ENCODE results near the gene GREB1.

The GREB1 gene

DNA sequence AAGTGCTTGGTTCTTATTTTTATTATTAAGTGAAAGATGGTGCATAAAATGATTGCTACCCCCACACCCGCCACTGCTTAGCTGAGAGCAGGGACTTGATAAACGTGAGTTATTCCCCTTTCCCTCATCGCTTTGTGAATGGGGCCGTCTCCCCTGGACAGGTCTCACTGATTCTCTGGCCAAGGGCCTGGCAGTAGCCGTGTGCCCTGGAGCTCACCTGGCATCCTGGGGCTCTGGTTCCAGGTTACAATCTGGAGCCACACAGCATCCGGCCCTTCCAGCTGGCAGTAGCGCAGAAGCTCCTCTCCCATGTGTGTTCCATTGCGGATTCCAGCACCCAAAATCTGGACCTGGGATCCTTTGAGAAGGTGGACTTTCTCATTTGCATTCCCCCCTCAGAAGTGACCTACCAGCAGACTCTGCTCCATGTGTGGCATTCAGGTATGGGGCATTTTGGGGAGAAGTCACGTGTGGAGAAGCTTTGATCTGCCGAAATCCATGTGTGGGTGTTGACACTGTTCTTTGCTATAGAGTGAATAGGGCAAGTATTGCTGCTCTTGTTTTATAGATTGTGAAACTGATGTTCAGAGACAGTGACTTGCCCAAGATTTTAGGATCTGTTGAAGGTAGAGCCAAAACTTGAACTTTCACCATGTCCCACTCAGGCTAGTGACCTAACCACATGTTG is 63.8 kb downstream of the GREB1 start:
- Histone ChIP-seq H3K27ac (no peak overlapping the region), H3K79me2 (no peaks in the 10 kb centered on the region), H3K36me3 (ENCODE audit: control insufficient read depth, insufficient read depth, low read length) (no peaks in the 10 kb centered on the region), H3K4me3 (ENCODE audit: low read depth, low read length) (no peak overlapping the region), H3K27me3 (ENCODE audit: control insufficient read depth, insufficient read depth, low read length) (no peaks in the 10 kb centered on the region), H3K9ac (no peak overlapping the region), H2AFZ (no peak overlapping the region), H3K9me3 (ENCODE audit: control insufficient read depth, low read length) (no peaks in the 10 kb centered on the region), H3K4me2 (ENCODE audit: low read length) (no peak overlapping the region), H3K4me1 (no peaks in the 10 kb centered on the region)
- TF ChIP-seq, protein P1, sequence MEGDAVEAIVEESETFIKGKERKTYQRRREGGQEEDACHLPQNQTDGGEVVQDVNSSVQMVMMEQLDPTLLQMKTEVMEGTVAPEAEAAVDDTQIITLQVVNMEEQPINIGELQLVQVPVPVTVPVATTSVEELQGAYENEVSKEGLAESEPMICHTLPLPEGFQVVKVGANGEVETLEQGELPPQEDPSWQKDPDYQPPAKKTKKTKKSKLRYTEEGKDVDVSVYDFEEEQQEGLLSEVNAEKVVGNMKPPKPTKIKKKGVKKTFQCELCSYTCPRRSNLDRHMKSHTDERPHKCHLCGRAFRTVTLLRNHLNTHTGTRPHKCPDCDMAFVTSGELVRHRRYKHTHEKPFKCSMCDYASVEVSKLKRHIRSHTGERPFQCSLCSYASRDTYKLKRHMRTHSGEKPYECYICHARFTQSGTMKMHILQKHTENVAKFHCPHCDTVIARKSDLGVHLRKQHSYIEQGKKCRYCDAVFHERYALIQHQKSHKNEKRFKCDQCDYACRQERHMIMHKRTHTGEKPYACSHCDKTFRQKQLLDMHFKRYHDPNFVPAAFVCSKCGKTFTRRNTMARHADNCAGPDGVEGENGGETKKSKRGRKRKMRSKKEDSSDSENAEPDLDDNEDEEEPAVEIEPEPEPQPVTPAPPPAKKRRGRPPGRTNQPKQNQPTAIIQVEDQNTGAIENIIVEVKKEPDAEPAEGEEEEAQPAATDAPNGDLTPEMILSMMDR (IDR thresholded peaks at IDR 0.05) = no peak

DNA sequence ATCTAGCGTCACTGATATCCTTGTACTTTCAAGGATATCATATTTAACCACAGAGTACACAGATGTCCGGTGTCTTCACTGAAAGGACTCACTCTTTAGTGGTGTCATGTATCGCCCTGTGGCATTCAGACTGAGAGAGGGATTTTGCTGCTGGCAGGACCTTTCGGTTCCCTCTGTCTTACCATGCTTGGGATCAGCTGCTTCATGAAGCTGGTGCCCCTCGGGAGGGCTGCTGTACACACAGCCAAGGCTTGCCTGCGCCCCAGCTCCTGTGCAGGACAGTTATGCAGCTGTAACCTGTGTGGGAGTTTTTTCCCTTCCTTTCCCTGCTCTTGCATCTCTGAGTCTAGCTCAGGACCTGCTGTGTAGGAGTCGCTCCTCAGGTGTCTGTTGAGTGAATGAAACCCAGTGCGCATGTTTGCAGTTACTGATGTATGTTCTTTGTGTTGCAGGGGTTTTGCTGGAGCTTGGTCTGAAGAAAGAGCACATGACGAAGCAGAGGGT is 64.4 kb downstream of the GREB1 start:
- no peaks in the 10 kb centered on the region for H3K9me3 ChIP-seq (ENCODE audit: control insufficient read depth, low read length)
- peaks cover 4% of the 10 kb centered on the region for H3K4me1 ChIP-seq
- TF ChIP-seq, protein P1 (IDR thresholded peaks at IDR 0.05) = no peak
- H3K4me3 ChIP-seq (ENCODE audit: low read depth, low read length) = no peak overlapping the region
- no peak overlapping the region for H2AFZ ChIP-seq
- no peaks in the 10 kb centered on the region for H3K79me2 ChIP-seq
- H3K27me3 ChIP-seq (ENCODE audit: control insufficient read depth, insufficient read depth, low read length) = no peaks in the 10 kb centered on the region
- H3K36me3 ChIP-seq (ENCODE audit: control insufficient read depth, insufficient read depth, low read length) = no peaks in the 10 kb centered on the region
- no peak overlapping the region for H3K27ac ChIP-seq
- H3K4me2 ChIP-seq (ENCODE audit: low read length) = no peak overlapping the region
- no peak overlapping the region for H3K9ac ChIP-seq

DNA sequence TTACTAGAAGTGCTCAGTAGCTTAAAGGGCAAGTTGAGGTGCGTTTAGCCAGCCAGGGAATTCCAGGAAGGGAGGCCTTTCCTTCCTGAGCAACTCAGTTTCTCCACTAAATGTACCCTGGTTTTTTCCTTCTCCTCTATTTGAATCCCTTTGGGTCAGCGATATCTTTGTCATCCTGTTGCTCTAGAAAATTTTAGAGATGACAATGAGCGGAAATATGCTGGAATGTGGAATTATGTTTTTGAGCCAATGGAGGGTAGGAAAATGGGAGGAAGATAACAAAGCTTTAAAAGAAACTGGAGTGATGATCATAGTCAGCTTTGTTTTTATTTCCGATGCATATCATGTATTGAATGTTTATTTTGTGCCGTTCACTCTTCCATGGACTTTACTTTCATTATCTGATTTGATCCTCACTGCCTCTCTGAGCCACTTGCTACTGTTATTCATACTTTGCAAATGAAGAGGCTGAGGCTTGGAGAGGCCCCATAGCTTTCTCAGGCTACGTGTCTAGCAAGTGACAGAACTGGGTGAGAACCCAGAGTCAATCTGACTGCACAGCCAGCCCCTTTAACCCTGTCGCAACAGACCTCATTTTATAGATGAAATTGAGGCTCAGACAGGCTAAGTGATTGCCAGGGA is 68.8 kb downstream of the GREB1 start:
- H3K27ac ChIP-seq = no peak overlapping the region
- H3K27me3 ChIP-seq (ENCODE audit: control insufficient read depth, insufficient read depth, low read length) = no peaks in the 10 kb centered on the region
- TF ChIP-seq, protein P1 (IDR thresholded peaks at IDR 0.05) = no peak
- H3K79me2 ChIP-seq = no peaks in the 10 kb centered on the region
- H3K9me3 ChIP-seq (ENCODE audit: control insufficient read depth, low read length) = no peaks in the 10 kb centered on the region
- no peak overlapping the region for H3K9ac ChIP-seq
- H3K4me1 ChIP-seq = peaks cover 7% of the 10 kb centered on the region
- no peak overlapping the region for H3K4me3 ChIP-seq (ENCODE audit: low read depth, low read length)
- H3K36me3 ChIP-seq (ENCODE audit: control insufficient read depth, insufficient read depth, low read length) = no peaks in the 10 kb centered on the region
- peak overlapping the region; percentile 9 for H3K4me2 ChIP-seq (ENCODE audit: low read length)
- no peak overlapping the region for H2AFZ ChIP-seq

DNA sequence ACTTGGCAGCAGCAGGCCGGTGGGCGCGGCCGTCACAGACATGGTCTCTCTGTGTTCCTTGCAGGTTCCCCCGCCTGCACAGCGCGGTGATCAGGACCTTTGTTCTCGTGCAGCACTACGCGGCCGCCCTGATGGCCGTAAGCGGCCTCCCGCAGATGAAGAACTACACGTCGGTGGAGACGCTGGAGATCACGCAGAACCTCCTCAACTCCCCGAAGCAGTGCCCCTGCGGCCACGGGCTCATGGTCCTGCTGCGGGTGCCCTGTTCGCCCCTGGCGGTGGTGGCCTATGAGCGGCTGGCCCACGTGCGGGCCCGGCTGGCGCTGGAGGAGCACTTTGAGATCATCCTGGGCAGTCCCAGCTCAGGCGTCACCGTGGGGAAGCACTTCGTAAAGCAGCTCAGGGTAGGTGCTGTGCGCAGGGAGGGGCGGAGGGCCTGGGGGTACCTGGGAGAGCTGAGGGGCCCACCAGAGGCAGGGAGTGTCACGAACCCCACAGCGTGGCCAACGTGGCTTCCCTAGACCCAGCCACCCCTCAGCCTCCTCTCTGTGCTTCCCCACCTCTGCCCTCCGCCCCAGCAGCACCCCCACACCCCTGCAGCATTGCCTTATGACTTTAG is 76.9 kb downstream of the GREB1 start:
- no peak overlapping the region for H3K27ac ChIP-seq
- TF ChIP-seq, protein P1 (IDR thresholded peaks at IDR 0.05) = no peak
- H3K4me1 ChIP-seq = no peaks in the 10 kb centered on the region
- no peak overlapping the region for H3K4me3 ChIP-seq (ENCODE audit: low read depth, low read length)
- H3K36me3 ChIP-seq (ENCODE audit: control insufficient read depth, insufficient read depth, low read length) = no peaks in the 10 kb centered on the region
- no peak overlapping the region for H2AFZ ChIP-seq
- H3K27me3 ChIP-seq (ENCODE audit: control insufficient read depth, insufficient read depth, low read length) = no peaks in the 10 kb centered on the region
- H3K79me2 ChIP-seq = no peaks in the 10 kb centered on the region
- no peak overlapping the region for H3K9ac ChIP-seq
- no peak overlapping the region for H3K4me2 ChIP-seq (ENCODE audit: low read length)
- H3K9me3 ChIP-seq (ENCODE audit: control insufficient read depth, low read length) = no peaks in the 10 kb centered on the region
